Measurements from ENCODE around the gene TMUB2.

TMUB2 gene

GRCh38 chr17:44202756-44203155 is 16.0 kb downstream of the TMUB2 start:
- no peak for DNase-seq (ENCODE audit: low spot score)

DNA sequence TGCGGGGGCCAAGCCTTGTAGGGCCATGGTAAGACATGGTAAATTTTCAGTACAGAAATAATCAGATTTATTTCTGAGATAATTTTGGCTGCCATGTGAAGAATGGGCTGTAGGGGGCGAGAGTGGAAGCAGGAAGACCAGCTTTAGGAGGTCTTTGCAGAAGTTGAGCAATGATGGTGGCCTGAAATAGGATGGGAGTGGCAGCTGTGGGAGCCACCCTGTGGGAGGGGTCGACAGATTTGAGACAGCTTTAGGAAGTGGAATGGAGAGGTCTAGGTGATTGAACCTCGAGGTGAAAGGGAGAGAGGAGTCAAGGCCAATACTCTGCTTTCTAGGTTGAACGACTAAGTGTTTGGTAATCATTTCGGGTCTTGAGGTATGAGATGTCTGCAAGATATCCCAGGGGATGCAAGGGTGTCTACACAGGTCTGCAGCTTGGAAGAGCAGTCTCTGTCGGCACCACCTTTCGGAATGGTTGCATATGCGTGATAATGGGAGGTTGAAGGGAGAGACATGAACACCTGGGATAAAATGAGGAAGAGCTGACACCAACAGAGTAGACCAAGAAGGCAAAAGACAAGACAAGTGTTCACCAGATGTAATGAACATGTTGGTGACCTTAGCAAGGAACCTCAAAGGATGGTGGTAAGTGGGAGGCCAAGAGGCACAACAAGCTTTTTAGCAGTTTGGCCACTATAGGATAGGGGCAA is 17.1 kb downstream of the TMUB2 start:
- DNase-seq (ENCODE audit: low spot score), result peak; percentile 43

DNA sequence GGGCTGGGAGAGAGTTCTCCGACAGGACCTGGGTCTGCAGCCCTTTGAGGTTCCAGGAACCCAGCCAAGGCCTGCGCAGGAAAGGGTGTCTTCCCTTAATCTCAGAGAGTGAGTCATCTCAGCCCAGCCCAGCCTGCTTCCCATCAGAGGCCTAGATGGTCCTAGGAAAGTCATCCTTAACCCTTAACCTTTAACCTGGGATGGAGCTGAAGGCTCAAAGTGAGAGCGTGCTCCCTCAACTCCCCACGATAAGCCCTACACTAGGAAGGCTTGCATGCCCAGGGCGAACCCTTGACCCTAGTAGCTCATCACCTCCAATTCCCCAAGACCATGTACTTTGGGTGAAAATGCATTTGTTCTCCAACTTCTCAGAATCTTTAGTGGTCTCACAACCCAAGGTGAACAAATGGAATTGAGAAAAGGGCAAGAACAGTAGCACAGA is 17.7 kb downstream of the TMUB2 start:
- DNase-seq (ENCODE audit: low spot score), result no peak

DNA sequence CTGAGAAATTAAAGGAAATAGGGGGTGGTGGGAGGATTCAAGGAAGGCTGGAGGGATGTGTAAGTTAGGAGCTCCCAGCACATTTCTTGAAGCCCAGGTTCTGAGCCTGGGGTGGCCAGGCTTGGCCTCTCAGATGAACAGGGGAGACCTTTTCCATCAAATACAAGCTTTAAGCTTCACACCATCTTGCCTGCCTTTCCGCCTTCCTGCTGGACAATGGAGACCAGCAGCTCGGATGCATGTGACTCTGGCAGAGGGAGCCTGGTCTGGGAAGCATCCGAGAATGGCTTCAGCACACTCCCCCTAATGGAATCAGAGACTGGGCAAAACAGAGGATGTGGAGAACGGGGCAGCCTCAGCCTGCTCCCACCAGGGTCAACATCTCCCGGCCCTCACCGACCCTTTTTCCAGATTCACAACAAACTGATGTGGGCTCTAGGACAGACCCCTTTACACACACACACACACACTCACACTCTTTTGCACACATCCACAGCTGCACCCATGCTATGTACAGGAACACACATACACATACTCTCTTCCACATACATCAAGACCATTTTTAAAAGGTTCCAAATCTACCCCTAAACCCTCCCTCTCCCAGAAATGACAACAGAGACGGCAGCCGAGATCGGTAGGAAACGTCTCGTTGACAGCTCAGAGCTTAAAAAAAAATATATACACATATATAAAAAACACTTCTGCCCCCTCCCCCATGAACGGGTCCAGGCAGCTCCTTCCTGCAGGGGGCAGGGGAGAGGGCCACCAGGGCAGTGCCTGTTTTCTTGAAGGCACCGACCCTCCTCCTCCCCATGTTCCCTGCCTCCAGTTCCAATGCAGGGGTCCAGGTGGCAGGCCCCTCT is 19.4 kb downstream of the TMUB2 start:
- no peak for DNase-seq (ENCODE audit: low spot score)

GRCh38 chr17:44206825-44207155 is 20.0 kb downstream of the TMUB2 start:
- no peak for DNase-seq (ENCODE audit: low spot score)

DNA sequence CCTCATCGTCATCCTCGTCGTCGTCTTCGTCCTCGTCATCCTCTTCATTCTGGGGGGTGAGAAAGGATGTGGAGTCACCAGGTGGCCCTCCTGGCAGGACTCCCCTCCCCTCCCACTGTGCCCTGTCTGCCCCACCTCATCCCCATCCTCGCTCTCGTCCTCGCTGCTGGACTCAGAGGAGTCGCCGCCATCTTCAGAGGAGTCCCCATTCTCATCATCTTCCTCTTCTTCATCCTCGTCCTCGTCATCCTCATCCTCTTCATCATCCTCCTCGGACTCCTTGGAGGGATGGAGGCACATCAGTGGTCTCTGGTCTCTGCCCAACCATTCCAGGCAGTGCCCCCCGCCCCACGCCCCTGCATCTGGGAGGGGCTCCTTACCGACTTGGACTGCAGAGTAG is 20.5 kb downstream of the TMUB2 start:
- no peak for DNase-seq (ENCODE audit: low spot score)

GRCh38 chr17:44207743-44208142 is 21.0 kb downstream of the TMUB2 start:
- no peak for DNase-seq (ENCODE audit: low spot score)

GRCh38 chr17:44209786-44210341 is 23.1 kb downstream of the TMUB2 start:
- DNase-seq (ENCODE audit: low spot score), result no peak

GRCh38 chr17:44210342-44211192 is 23.8 kb downstream of the TMUB2 start:
- DNase-seq (ENCODE audit: low spot score), result peak; percentile 90

DNA sequence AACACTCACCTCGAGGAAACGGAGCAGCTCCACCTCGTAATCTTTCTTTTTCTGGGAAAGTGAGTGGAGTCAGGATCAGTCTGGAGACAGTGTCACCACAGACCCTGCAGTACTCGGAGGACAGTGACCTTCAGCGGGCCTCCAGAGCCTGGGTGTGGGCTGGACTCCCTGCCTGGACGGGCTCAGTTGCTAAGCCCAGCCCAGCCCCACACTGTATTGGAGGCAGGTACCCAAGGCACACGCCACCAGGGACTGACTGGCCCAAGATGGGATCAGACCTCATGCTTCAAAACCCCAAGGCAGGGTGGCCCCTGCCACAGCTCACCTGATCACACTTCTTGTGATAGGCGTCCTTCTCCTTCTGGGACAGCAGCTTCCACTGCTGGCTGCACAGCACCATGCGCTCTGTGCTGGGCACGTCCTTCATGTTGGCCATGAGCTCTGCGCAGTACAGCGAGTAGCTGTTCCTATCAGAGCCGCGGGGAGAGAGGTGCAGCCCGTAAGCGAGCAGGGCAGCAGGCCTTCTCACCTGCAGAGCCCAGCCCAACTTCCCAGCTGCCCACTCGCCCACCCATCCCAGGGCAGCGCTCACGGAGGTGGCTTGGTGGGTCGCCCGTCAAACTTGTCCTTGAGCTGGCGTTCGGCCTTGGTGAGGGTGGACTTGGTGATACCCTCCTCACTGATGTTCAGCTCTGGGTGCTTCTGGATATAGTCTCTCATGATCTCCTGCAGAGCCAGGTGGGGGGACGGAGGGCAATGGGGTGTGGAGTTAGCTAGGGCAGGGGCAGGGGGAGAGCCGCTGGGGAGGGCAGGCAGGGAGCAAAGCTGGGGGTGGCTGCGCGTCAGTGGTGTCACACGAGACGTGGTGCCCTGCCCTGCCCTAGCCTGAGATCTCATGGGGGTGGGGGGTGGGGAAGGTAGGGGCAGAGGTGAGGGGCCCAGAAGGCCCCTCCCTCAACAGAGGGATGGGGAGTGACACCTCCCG is 24.8 kb downstream of the TMUB2 start:
- DNase-seq (ENCODE audit: low spot score), result no peak

DNA sequence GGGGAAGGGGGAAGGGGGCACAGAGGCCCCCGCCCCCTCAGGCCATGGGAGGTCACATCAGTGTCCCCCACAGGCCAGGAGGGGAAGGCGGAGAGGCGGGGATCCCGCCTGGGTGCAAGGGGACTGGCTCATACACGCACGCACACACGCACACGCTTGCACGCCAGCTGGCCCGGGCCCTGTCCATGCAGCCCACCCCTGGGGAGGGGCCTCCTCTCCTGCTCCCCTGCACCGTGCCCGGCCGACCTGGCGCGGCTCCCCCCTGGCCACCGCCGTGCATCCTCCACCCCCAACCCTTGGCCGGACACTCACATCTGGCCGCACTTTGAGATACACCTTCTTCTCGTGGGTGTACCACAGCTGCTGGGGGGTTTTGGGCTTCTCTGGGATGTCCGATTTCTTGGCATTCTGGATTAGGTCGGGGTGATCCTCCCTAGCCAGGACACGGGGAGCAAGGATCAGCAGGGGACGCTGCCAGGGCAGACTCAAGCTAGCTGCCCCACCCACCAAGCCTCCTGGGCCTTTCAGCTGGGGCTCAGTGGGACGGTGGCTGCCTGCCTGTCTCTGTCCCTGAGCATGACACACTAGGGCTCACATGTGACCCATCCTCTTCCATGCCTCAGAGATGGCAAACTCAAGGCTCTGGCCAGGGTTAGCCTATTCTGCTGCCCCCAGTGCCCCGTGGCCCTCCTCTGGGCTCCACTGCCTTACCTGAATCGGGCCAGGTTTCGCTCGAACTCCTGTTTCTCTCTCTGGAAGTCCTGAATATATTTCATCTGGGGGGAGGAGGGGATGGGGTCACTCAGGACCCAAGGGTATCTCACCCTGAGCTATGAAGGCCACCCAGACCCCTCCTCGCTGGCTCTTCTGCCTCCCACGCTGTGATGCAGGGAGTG is 26.0 kb downstream of the TMUB2 start:
- DNase-seq (ENCODE audit: low spot score), result no peak

DNA sequence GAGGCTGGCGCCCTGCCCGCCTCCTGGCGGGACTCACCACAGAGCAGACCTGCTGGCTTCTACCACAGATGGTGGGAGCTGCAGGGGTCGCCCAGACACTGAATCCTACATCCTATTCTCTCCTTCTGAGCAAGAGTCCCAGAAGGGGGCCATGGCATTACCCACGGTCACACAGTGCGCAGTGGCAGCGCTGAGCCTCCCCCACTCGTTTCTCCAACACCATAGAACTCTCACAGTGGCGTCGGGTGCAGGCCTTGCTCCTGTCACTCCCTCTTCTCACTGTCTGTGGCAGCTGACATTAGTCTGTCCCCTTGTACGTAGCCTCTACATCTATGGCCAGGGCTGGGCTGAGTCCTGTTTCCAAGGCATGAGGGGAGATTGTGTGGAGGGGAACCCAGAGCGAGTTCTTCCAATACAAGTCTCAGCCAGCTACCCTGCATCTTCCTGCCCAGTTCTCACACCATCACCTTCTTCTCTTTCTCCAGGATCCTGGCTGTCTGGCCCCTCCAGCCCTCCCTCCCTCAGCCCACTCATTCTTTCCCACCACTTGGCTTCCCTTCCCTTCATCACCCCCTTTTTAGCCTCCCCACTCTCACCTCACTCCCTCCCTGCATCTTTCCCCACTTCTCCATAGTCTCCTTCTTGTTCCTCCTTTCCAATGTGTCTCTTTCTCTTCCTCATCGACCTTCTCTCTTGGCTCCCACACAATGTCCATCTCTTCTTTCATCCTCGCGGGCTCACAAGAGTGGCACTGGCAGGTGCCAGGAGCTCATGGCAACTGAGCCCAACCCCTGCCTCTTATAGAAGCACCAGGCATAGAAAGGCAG is 26.8 kb downstream of the TMUB2 start:
- no peak for DNase-seq (ENCODE audit: low spot score)

DNA sequence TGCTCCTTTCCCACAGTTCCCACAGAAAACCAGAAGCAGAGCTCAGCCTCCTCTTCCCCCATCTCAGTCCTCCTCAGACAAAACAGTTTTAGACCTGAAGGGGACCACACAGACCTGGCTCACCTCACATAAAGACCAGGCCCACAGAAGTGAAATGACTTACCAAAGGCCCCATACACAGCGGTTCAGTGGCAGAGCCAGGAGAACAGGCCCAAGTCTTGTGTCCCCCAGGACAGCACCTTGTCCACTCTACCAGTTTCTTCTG is 27.4 kb downstream of the TMUB2 start:
- no peak for DNase-seq (ENCODE audit: low spot score)

- no peak for DNase-seq (ENCODE audit: low spot score)
These were observed 28.1 kb downstream of the TMUB2 start for GRCh38 chr17:44214896-44215295.

DNA sequence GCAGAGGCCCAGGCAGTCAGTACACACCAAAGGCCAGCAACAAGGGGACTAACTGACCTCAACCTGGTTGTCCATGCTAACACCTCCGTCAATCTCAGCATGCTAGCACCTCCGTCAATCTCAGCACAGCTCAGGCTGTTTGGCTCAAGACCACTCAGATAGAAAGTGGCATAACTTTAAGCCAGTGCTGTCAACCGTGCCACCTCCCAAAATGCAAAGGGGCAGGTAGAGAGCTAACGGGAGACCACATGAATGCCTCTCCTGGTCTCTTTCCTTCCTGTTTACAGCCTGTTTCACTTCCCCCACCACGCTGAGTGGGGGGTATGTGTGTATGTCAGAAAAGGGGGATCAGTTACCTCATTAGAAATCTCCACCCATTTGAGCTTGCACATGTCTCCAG is 29.4 kb downstream of the TMUB2 start:
- no peak for DNase-seq (ENCODE audit: low spot score)

- no peak for DNase-seq (ENCODE audit: low spot score)
These were observed 29.9 kb downstream of the TMUB2 start for GRCh38 chr17:44216694-44217093.

GRCh38 chr17:44217738-44218343 is 31.1 kb downstream of the TMUB2 start:
- DNase-seq (ENCODE audit: low spot score), result no peak

DNA sequence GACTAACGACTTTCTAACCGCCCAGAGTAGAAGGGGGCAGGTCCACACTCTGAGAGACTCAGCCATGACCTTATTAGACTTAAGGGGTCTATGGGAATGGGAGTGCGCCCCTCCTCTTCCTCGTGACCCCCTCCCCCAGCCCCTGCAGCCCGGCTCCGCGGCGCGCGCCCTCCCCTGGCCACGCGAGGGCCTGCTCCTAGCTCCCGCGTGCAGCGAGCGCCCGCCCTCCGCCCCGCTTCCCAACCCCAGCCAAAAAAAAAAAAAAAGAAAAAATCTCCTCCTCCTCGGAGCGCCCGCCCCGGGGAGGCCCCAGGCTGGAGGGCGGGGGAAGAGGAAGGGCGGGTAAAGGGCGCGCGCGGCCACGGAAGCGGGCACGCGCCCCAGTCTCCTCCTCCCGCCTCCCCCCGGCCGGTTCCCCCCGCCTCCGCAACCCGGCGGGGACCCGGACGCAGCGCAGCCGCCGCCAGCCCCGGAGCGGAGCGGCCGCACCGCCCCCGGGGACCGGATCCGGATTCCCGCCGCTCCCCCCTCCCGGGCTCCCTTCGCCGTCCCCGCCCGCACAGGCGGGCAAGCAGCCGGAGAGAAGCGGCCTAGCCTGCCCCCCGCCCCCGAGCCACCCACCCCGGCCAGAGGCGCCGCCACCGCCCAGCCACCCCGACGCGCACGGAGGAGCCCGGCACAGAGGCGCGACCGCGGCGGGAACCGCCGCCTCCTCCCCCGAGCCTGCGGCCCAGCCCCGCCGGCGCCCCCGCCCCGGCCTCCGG is 31.8 kb downstream of the TMUB2 start:
- peak; percentile 93 for DNase-seq (ENCODE audit: low spot score)

Measured in Ammon's horn (tissue), 1 donor.